HG03066 (cell line): ENCODE measurements around the gene CDT1.

Experiments used
- ATAC-seq: cut with Tn5 transposase; IDR thresholded peaks from one replicate; pipeline ENCODE4 v1.9.1; 2021; ENCODE audit warnings: low read depth; ENCODE audit not compliant: unreplicated experiment

Gene CDT1

GRCh38 chr16:88804173-88804551 lies 573 bp downstream of the CDT1 start:
- ATAC-seq: no peak

GRCh38 chr16:88804552-88805339 lies 1.2 kb downstream of the CDT1 start:
- no peak for ATAC-seq

GRCh38 chr16:88805340-88805715 lies 1.7 kb downstream of the CDT1 start:
- ATAC-seq: no peak

DNA sequence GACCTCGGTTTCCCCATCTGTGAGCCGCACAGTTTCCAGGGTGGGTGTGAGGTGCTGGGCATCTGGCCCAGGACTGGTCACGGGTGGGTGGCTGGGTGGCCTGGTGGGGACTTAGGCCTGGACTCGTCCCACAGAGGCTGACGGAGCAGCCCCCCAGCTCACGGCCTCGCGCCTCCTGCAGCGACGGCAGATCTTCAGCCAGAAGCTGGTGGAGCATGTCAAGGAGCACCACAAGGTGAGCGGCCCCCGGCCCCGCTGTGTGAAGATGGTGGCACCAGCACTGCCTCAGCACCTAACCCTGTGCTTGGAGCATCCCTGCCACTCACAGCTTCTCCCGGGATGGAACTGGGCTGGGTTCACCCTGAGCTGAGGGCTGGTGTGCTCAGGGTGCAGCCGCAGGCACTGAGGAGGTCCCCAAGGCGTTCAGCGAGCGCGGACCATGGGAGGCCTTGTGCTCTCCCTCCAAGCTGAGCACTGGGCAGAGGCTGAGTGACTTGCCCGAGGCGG lies 2.4 kb downstream of the CDT1 start:
- ATAC-seq: no peak

GRCh38 chr16:88806491-88807111 lies 3.0 kb downstream of the CDT1 start:
- no peak for ATAC-seq

- ATAC-seq: no peak
These were observed 3.6 kb downstream of the CDT1 start for GRCh38 chr16:88807142-88807625.

GRCh38 chr16:88807626-88808453 lies 4.3 kb downstream of the CDT1 start:
- no peak for ATAC-seq

- ATAC-seq: no peak
These were observed 5.6 kb downstream of the CDT1 start for GRCh38 chr16:88809068-88809675.

DNA sequence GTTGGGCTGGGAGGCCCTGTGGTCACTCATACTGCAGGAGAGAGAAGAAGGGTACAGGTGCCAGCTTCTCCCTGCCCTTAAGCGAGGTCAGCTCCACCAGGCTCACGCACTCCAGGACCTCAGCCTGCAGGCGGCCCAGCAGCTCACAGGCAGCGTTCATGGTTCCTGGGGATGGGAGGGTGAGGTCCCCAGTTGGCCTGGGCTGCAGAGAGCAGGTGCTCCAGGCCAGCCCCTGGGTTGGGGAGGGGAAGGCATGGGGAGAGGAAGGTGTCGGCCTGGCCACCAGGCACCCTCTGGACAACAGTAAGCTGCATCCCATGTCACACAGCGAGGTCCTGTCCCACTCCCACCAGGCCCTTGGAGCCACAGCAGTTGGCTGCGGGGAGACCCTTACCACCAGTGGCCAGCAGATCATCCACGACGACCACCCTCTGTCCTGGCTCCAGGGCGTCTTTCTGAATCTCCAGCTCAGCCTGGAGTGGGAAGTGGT lies 6.1 kb downstream of the CDT1 start:
- ATAC-seq: no peak

- ATAC-seq: no peak
These were observed 6.8 kb downstream of the CDT1 start for GRCh38 chr16:88810166-88810911.

DNA sequence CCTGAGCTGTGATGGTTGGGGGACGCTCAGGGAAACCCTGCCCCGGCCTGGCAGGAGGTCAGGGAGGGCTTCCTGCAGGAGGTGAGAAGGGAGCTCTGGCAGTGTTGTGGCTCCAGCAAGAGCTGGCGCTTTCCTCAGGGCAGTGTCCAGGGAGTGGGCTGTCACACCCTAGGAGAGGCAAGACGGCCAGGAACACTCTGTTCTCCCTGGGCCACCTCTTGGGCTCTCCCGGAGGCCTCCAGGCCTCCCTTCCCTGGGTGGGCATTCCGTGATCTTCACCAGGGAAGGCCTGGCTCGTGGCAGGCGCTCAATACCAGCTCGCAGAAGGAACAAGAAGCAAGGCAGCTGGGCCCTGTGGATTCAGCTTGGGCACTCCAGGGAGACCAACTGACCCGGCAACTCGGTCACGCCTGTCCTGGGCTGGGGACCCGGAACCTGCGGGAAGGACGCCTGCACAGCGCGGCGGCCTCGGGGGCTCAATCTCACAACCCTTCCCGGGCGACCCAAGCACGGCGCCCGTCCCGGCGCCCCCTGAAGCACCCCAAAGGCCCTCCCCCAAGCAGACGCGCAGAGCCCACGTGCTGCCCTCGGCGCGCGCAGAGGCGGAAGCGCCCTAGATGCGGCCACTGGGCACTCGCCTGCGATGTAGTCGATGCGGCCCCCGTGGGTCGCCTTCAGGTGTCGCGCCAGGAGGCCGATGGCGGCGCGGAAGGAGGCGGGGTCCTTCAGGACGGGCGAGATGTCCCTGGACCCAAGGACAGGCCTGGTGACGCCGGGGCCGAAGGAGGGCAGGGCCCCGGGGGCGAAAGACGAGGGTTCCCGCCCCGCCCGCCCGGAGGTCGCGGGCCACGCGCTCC lies 7.6 kb downstream of the CDT1 start:
- peak; percentile 46 for ATAC-seq

DNA sequence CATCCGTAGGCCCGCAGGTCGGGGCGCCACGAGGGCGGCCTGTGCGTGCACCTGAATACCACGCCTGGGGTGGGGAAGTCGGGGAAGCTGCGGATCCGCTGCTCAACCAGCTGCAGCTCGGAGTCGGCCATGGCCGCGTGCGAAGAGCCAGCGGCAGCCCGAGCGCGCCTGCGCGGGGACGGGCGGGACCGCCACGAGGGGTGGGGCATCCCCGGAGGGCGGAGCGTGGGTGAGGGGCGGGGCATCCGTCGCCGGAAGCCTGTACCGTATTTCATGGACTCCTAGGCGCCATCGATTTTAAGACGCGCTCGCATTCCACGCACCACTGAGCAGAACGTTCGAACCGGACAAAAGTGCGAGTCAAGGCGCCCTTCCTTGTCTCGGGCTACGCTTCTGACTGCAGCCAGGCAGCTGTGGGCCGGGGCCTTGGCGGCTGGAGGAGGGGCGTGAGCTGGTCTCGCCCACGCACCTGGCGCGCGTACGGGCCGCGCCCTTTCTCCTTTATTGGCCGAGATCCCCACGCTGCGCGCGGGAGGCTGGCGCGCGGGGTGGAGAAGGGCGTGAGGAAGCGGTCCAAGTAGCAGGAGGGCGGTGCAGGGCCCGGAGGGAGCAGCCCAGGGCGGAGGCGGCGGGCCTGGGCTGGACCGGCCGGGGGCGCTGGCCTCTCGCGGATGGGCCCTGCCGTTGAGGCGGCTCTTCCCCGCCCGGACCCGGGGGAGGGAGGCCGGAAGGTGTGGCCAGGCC lies 8.4 kb downstream of the CDT1 start, which contains the start of gene APRT:
APRT (minus strand) TSS at position 160 of the 744 bp plus-strand sequence; CDS start at position 131, 29 bp downstream.
- peak; percentile 69 for ATAC-seq

- ATAC-seq: no peak
These were observed 9.1 kb downstream of the CDT1 start for GRCh38 chr16:88812513-88813268.

DNA sequence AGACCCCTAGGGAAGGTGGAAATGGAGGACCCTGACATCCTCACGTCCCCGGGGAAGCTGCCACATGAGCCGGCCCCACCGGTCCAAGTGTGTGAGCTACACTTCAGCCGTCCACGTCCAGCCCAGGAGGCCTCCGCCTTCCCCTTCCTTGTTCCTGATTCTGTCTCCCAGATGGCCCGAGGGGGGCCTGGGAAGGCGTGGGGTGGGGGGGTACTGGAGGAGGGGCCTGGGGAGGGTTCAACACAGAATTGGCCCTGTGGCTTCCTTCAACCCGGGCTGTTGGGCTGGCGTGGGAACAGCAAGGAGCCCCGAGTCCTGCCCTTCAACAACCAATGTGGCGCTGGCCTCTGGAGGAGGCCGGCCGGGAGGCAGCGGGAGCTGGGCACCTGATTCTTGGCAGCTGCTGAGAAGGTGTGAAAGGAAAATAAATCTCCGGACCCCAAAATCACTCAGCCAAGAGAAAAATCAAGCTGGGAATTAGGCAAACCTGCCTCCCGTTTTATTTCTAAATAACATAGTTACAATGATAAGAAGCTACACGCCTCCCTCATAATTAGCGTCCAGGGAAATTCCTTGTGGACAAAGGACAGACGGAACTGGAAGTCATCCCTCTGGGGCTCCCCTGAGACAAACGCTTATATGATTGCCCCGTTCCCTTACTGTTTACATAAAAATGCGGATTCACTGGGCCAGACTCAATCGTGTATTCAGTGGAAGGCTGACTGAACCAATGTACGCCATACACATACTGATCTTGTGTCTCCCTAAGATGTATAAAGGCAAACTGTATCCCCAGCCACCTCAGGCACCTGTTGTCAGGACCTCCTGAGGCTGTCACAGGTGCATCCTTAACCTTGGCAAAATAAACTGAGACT lies 9.9 kb downstream of the CDT1 start:
- ATAC-seq: no peak

GRCh38 chr16:88814144-88814502 lies 10.5 kb downstream of the CDT1 start:
- ATAC-seq: no peak

DNA sequence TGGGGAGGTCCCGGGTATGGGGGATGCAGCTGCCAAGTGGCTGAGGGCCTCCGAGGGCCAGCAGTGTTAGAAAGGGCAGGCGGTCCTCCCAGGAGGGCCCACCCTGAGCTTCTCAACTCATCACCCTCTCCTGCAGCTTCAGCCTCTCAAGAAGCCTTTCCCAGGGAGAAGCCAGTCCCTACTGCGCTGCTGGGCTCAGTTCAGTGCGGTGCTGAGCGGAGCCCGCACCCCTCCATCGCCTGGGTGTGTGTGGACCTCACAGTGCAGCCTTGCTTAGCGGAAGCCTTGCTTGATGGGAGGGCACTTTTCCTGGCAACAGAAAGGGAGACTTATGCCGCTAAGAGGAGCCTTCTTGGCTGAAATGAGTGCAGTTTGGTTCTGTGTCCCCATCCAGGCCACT lies 11.6 kb downstream of the CDT1 start:
- ATAC-seq: no peak
